Measurements from ENCODE around the gene TMED5.

DNA sequence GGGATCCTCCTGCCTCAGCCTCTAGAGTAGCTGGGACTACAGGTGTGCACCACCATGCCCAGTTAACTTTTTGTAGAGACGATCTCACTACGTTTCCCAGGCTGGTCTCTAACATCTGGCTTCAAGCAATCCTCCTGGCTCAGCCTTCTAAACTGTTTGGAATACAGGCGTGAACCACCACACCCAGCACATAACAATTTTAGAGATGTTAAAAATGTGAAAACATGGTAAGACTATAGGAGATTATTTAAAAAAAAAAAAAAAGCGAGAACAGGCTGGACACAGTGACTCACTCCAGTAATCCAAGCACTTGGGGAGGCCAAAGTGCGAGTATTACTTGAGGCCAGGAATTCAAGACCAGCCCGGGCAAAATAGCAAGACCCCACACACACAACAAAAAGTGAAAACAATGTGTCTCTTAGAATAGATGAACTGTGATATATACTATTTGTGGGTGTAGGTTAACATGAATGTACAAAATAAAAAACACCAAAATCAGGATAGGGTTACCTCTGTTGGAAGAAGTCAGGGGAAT, 19.9 kb upstream of the TMED5 start:
- TF ChIP-seq, protein P1, sequence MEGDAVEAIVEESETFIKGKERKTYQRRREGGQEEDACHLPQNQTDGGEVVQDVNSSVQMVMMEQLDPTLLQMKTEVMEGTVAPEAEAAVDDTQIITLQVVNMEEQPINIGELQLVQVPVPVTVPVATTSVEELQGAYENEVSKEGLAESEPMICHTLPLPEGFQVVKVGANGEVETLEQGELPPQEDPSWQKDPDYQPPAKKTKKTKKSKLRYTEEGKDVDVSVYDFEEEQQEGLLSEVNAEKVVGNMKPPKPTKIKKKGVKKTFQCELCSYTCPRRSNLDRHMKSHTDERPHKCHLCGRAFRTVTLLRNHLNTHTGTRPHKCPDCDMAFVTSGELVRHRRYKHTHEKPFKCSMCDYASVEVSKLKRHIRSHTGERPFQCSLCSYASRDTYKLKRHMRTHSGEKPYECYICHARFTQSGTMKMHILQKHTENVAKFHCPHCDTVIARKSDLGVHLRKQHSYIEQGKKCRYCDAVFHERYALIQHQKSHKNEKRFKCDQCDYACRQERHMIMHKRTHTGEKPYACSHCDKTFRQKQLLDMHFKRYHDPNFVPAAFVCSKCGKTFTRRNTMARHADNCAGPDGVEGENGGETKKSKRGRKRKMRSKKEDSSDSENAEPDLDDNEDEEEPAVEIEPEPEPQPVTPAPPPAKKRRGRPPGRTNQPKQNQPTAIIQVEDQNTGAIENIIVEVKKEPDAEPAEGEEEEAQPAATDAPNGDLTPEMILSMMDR (IDR thresholded peaks at IDR 0.05), result no peak
- TF ChIP-seq EZH2 (IDR thresholded peaks at IDR 0.05), result no peak
- TF ChIP-seq EZH2phosphoT487 (IDR thresholded peaks at IDR 0.05), result no peak

Data from neural progenitor cell (in vitro differentiated cells).